ENCODE data around the gene ABLIM3. TPM values are rescaled to one million over a fixed set of nuclear protein-coding genes. Genes with fewer than 3 reads are reported as not detected.

Gene ABLIM3
- total and polyA plus RNA-seq, 7 donors, result 18.7 to 54.5 (median 35.0) TPM

- WGBS, 3 donors, result 29 to 41% (median 40%) methylated on average over 7 of the region's 7 CpGs
- peak; percentile 88 to 98 (median 94) for ATAC-seq
- TF ChIP-seq, protein P1, sequence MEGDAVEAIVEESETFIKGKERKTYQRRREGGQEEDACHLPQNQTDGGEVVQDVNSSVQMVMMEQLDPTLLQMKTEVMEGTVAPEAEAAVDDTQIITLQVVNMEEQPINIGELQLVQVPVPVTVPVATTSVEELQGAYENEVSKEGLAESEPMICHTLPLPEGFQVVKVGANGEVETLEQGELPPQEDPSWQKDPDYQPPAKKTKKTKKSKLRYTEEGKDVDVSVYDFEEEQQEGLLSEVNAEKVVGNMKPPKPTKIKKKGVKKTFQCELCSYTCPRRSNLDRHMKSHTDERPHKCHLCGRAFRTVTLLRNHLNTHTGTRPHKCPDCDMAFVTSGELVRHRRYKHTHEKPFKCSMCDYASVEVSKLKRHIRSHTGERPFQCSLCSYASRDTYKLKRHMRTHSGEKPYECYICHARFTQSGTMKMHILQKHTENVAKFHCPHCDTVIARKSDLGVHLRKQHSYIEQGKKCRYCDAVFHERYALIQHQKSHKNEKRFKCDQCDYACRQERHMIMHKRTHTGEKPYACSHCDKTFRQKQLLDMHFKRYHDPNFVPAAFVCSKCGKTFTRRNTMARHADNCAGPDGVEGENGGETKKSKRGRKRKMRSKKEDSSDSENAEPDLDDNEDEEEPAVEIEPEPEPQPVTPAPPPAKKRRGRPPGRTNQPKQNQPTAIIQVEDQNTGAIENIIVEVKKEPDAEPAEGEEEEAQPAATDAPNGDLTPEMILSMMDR (IDR thresholded peaks at IDR 0.05), result peak; percentile 79
- no peaks in the 10 kb centered on the region for H3K9me3 ChIP-seq
- no peaks in the 10 kb centered on the region for H3K4me1 ChIP-seq
- DNase-seq, result peak in 1 of 2 donors; percentile 57
- no peak overlapping the region for H3K27ac ChIP-seq
- intact Hi-C loops (cut with DNase I), result loop anchor here (2.0 to 5.0 kb wide), 5 partner anchors 77 to 667 kb away; partner anchors contain the start of gene ADRB2 (in 1 of the 2)
- H3K27me3 ChIP-seq (ENCODE audit: insufficient read depth in 3 of 3, low read length in 2 of 3), result no peaks in the 10 kb centered on the region
- no peak overlapping the region for H3K4me3 ChIP-seq
- no peaks in the 10 kb centered on the region for H3K36me3 ChIP-seq (ENCODE audit: insufficient read depth in 1 of 2, low read depth in 1 of 2)
Measured at GRCh38 chr5:149114403-149115312, 26.6 kb upstream of the ABLIM3 start.

DNA sequence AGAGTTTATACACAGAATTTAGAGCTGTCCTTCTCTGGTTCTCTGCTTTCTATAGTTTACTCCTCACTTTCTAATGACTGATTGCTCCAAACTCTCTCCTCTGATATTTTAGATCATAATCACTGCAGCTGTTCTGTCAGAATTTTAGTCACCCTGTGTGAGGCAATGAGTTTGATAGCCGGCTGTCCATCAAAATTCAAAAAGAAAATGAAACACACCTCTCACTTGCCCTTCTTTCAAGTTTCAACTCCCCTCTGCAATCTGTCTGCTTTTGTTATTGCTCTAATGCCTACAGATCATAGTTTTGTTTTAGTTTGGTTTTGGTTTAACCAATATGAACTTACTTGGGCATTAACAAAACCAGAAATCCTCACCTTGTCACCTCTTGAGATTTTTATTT, 23.3 kb upstream of the ABLIM3 start:
- Histone ChIP-seq H3K27me3 (ENCODE audit: insufficient read depth in 3 of 3, low read length in 2 of 3) (peaks cover 0 to under 1% (median 0%) of the 10 kb centered on the region in 3 donors), H3K36me3 (ENCODE audit: insufficient read depth in 1 of 2, low read depth in 1 of 2) (no peaks in the 10 kb centered on the region), H3K9me3 (no peaks in the 10 kb centered on the region), H3K4me3 (no peak overlapping the region), H3K4me1 (no peaks in the 10 kb centered on the region), H3K27ac (no peak overlapping the region)
- 79 to 97% (median 88%) methylated on average over 1 of the region's 1 CpG for WGBS, 3 donors
- TF ChIP-seq, protein P1 (IDR thresholded peaks at IDR 0.05), result no peak
- intact Hi-C loops (cut with DNase I), result loop anchor here in 1 of 2 donors (5.0 kb wide), 1 partner anchor 671 kb away; no protein-coding TSS in a partner anchor
- DNase-seq (no peak), ATAC-seq (no peak)

DNA sequence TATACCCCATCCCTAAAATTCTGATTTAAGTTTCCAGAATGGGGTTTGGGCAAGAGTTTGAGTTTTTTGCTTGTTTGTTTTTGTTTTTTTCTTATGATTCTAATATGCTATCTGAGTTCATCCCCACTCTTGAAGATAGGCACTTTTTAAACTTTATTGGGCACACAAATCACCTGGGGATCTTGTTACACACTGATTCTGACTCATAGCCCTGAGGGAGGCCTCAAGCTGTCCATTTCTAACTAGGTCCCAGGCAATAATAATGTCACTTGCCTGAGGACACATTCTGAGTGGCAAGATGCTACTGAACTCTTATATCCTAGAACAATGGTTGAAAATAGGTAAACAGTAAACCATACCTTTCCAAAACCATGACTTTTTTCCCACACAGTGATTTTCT, 22.8 kb upstream of the ABLIM3 start:
- Histone ChIP-seq H3K4me3 (no peak overlapping the region), H3K9me3 (no peaks in the 10 kb centered on the region), H3K36me3 (ENCODE audit: insufficient read depth in 1 of 2, low read depth in 1 of 2) (no peaks in the 10 kb centered on the region), H3K4me1 (no peaks in the 10 kb centered on the region), H3K27me3 (ENCODE audit: insufficient read depth in 3 of 3, low read length in 2 of 3) (peaks cover 0 to 3% (median 0%) of the 10 kb centered on the region in 3 donors), H3K27ac (no peak overlapping the region)
- intact Hi-C loops (cut with DNase I), result loop anchor here in 1 of 2 donors (5.0 kb wide), 1 partner anchor 671 kb away; no protein-coding TSS in a partner anchor
- TF ChIP-seq, protein P1 (IDR thresholded peaks at IDR 0.05), result no peak
- ATAC-seq (no peak), DNase-seq (no peak)

GRCh38 chr5:149121145-149121544, 20.1 kb upstream of the ABLIM3 start:
- no peak for ATAC-seq
- no peak overlapping the region for H3K4me3 ChIP-seq
- H3K27me3 ChIP-seq (ENCODE audit: insufficient read depth in 3 of 3, low read length in 2 of 3), result peaks cover 0 to 3% (median 3%) of the 10 kb centered on the region in 3 donors
- H3K9me3 ChIP-seq, result no peaks in the 10 kb centered on the region
- no peak for DNase-seq
- TF ChIP-seq, protein P1 (IDR thresholded peaks at IDR 0.05), result no peak
- 43 to 58% (median 45%) methylated on average over 2 of the region's 2 CpGs for WGBS, 3 donors
- no peak overlapping the region for H3K27ac ChIP-seq
- H3K4me1 ChIP-seq, result no peaks in the 10 kb centered on the region
- no peaks in the 10 kb centered on the region for H3K36me3 ChIP-seq (ENCODE audit: insufficient read depth in 1 of 2, low read depth in 1 of 2)
- intact Hi-C loops (cut with DNase I), result no loop called here
